ENCODE results near the gene TBC1D9.

GRCh38 chr4:140697709-140698560, 58.2 kb downstream of the TBC1D9 start:
- TF ChIP-seq ELF4 (IDR thresholded peaks at IDR 0.05) (no peak), ZNF384 (IDR thresholded peaks at IDR 0.05) (no peak), FOXK2 (IDR thresholded peaks at IDR 0.05) (no peak), SUZ12 (IDR thresholded peaks at IDR 0.05) (no peak), TARDBP (IDR thresholded peaks at IDR 0.05) (no peak), SP1 (IDR thresholded peaks at IDR 0.05) (no peak), ARNT (IDR thresholded peaks at IDR 0.05) (no peak), PKNOX1 (IDR thresholded peaks at IDR 0.05) (no peak), BHLHE40 (IDR thresholded peaks at IDR 0.05; ENCODE audit: borderline replicate concordance) (no peak)

All from HEK293T (cell line).